Nephron (organoid): Measurements from ENCODE around the gene THAP8.
"Not testable (repeated sequence)": the region's sequence is repeated elsewhere in the genome, so short reads cannot be mapped to it uniquely, and the experiment has no call there.

Experiments used
- H3K27ac Mint-ChIP-seq, 3 experiments: 2 replicates each; pipeline ENCODE4 v1.8.0; 2020; ENCODE audit warnings: mixed read lengths in 3 of 3, mild to moderate bottlenecking in 2 of 3, moderate library complexity in 1 of 3
- H3K27me3 Mint-ChIP-seq: 2 replicates; pipeline ENCODE4 v1.8.0; 2021; ENCODE audit warnings: low read depth, mild to moderate bottlenecking, moderate library complexity, mixed read lengths
- H3K36me3 Mint-ChIP-seq: 2 replicates; pipeline ENCODE4 v1.8.0; 2020; ENCODE audit warnings: low read depth, mixed read lengths
- H3K4me1 Mint-ChIP-seq: 2 replicates; pipeline ENCODE4 v1.8.0; 2020; ENCODE audit warnings: mixed read lengths
- H3K4me3 Mint-ChIP-seq, 3 experiments: 2 replicates each; pipeline ENCODE4 v1.8.0; 2020; ENCODE audit warnings: mild to moderate bottlenecking in 3 of 3, mixed read lengths in 3 of 3, moderate library complexity in 2 of 3
- H3K9me3 Mint-ChIP-seq: 2 replicates; pipeline ENCODE4 v1.8.0; 2020; ENCODE audit warnings: mixed read lengths
- TF ChIP-seq, protein P1 (sequence below), 3 experiments: fragments of 200-600 bp; sonication (generic); IDR thresholded peaks; one replicate each; pipeline ENCODE4 v1.5.0; 2021; ENCODE audit warnings: antibody characterized with exemption in 3 of 3; ENCODE audit not compliant: unreplicated experiment in 3 of 3

Gene THAP8

DNA sequence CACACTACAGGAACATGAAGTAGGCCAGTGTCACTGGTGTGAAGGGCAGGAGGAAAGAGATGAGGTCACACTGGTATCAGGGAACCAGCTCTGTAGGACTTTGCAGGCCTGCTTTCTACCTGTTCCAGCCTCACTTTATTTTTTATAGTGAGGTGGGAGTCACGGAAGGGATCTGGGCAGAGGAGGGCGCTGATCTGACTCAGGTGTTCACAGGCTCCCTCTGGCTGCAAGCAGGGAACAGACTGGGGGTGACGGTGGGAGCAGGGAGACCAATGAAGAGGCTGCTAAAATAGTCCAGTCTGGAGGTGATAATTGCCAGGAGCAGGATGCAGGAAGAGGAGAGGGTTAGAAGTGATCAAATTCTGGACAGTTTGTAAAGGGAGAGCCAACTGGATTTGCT, 2.8 kb downstream of the THAP8 start:
- peaks cover 21% of the 10 kb centered on the region for H3K4me1 Mint-ChIP-seq
- TF ChIP-seq, protein P1, sequence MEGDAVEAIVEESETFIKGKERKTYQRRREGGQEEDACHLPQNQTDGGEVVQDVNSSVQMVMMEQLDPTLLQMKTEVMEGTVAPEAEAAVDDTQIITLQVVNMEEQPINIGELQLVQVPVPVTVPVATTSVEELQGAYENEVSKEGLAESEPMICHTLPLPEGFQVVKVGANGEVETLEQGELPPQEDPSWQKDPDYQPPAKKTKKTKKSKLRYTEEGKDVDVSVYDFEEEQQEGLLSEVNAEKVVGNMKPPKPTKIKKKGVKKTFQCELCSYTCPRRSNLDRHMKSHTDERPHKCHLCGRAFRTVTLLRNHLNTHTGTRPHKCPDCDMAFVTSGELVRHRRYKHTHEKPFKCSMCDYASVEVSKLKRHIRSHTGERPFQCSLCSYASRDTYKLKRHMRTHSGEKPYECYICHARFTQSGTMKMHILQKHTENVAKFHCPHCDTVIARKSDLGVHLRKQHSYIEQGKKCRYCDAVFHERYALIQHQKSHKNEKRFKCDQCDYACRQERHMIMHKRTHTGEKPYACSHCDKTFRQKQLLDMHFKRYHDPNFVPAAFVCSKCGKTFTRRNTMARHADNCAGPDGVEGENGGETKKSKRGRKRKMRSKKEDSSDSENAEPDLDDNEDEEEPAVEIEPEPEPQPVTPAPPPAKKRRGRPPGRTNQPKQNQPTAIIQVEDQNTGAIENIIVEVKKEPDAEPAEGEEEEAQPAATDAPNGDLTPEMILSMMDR (IDR thresholded peaks at IDR 0.05; ENCODE audit: unreplicated experiment in 3 of 3), result peak in 2 of 3 experiments; percentile 32 to 39
- no peaks in the 10 kb centered on the region for H3K9me3 Mint-ChIP-seq
- H3K4me3 Mint-ChIP-seq, result peak overlapping the region; percentile 67 to 77 (median 71)
- H3K27me3 Mint-ChIP-seq, result no peaks in the 10 kb centered on the region
- peaks cover 9% of the 10 kb centered on the region for H3K36me3 Mint-ChIP-seq
- H3K27ac Mint-ChIP-seq, result peak overlapping the region; percentile 18 to 61 (median 32)

DNA sequence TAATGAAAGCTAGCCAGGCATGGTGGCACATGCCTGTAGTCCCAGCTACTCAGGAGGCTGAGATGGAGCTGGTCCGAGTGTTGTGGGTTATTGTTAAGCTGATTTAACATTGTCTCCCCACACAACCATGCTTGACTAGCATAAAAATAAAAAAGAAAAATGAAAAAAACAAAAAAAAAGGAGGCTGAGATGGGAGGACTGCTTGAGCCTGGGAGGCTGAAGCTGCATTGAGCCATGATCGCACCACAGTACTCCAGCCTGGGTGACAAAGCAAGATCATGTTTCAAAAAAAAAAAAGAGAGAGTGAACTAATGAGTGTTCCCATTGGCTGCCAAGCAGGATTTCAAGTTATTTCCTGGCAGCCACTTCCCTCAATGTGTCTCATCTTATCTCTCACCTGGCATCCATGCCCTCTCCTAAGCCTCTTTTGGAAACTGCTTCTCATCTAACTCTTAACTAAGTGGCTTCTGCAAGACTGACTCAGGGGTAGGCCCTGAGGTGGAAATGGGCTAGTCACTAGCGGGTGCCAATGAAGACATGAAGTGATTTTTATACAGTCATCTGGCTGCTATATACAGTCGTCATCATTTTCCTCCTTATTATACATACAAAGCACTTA, 4.9 kb downstream of the THAP8 start:
- no peaks in the 10 kb centered on the region for H3K27me3 Mint-ChIP-seq
- peaks cover 13% of the 10 kb centered on the region for H3K4me1 Mint-ChIP-seq
- H3K9me3 Mint-ChIP-seq, result no peaks in the 10 kb centered on the region
- H3K27ac Mint-ChIP-seq, result no peak overlapping the region
- TF ChIP-seq, protein P1 (IDR thresholded peaks at IDR 0.05; ENCODE audit: unreplicated experiment in 3 of 3), result no peak
- peaks cover 17% of the 10 kb centered on the region for H3K36me3 Mint-ChIP-seq
- H3K4me3 Mint-ChIP-seq, result peak overlapping the region in 1 of 3 experiments; percentile 9

DNA sequence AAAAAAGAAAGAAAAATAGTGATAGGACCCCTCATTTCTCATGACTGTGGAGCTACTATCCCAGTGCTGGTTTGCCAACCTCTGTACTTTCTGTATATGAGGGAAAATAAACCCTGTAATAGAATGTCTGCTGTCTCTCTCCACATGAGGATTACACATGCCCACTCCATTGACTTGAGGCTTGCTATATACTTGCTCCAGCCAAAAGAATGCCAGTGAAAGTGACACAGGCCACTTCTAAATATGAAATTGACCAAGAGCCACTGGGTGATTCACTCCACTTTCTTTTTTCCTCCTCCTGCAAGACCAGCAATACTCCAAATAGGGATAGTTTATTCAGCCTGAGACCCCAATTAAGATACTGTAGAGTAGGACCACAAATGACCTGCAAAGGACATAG, 6.2 kb downstream of the THAP8 start:
- Mint-ChIP-seq H3K4me3 (no peak overlapping the region), H3K36me3 (peaks cover 17% of the 10 kb centered on the region), H3K9me3 (no peaks in the 10 kb centered on the region), H3K4me1 (peaks cover 17% of the 10 kb centered on the region), H3K27ac (no peak overlapping the region), H3K27me3 (no peaks in the 10 kb centered on the region)
- TF ChIP-seq, protein P1 (IDR thresholded peaks at IDR 0.05; ENCODE audit: unreplicated experiment in 3 of 3), result no peak

DNA sequence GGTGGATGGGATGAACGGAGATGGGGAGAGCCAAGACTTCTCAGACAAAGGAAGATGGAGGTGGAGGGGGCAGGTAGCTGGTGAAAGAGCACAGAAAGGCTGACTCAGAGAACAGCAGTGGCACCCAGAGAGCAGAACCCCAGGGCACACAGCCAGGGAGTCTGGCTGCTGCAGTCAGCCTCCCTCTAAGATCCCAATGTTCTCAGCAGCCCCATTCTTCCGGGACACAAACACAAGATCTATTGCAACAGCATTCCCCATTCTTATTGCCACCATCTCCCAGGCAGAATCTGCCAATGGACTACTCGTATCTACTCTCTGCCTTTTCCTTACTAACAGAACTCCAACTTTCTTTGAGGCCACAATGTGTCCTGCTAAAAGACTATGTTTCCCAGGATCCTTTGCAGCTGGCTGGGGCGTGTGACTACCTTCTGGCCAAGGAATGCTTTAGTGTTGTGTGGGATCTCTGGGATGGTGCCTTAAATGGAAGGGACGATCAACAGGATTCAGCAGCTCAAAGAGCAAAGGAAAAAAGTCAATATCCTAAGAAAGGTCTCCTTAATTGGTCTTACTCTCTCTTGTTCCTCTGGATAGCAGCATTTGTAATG, 7.5 kb downstream of the THAP8 start:
- no peak overlapping the region for H3K4me3 Mint-ChIP-seq
- no peaks in the 10 kb centered on the region for H3K9me3 Mint-ChIP-seq
- H3K4me1 Mint-ChIP-seq, result peaks cover 27% of the 10 kb centered on the region
- TF ChIP-seq, protein P1 (IDR thresholded peaks at IDR 0.05; ENCODE audit: unreplicated experiment in 3 of 3), result no peak
- peak overlapping the region in 1 of 3 experiments; percentile 21 for H3K27ac Mint-ChIP-seq
- H3K36me3 Mint-ChIP-seq, result peaks cover 17% of the 10 kb centered on the region
- no peaks in the 10 kb centered on the region for H3K27me3 Mint-ChIP-seq

DNA sequence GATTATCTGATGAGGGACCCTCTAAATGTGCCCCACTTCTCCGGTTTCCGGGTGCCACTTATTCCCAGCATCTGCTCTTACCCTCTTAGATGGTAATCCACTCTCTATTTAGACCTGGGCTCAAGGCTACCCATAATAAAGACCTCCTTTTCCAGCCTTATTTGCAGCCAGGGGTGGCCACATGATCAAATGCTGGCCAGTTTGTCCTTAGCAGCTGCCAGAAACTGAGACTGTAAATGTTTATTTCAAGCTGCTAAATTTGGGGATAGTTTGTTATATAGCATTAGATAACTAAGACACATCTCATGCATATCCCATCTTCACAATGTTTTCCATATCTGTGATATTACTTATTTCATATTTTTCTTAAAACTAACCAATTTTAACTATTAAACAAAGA, 10.1 kb downstream of the THAP8 start:
- no peaks in the 10 kb centered on the region for H3K9me3 Mint-ChIP-seq
- H3K27me3 Mint-ChIP-seq, result no peaks in the 10 kb centered on the region
- H3K27ac Mint-ChIP-seq, result peak overlapping the region; percentile 60 to 76 (median 65)
- H3K4me3 Mint-ChIP-seq, result no peak overlapping the region
- peaks cover 23% of the 10 kb centered on the region for H3K4me1 Mint-ChIP-seq
- peaks cover 14% of the 10 kb centered on the region for H3K36me3 Mint-ChIP-seq
- TF ChIP-seq, protein P1 (IDR thresholded peaks at IDR 0.05; ENCODE audit: unreplicated experiment in 3 of 3), result no peak

DNA sequence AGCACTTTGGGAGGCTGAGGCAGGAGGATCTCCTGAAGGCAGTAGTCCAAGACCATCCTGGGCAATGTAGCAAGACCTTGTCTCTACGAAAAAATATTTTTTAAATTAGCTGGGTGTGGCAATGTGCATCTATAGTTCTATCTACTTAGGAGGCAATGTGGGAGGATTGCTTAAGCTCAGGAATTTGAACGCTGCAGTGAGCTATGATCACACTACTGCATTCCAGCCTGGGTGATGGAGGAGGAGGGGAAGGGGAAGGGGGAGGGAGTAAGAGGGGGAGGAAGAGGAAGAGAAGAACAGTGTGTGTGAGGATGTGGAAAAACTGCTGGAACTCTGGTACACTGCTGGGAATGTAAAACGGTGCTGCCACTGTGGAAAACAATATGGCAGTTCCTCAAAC, 12.3 kb downstream of the THAP8 start:
- Mint-ChIP-seq H3K9me3 (no peaks in the 10 kb centered on the region), H3K4me3 (peak overlapping the region in 1 of 3 experiments; percentile 28), H3K27me3 (no peaks in the 10 kb centered on the region), H3K36me3 (peaks cover 14% of the 10 kb centered on the region), H3K27ac (peak overlapping the region; percentile 93 to 97 (median 97)), H3K4me1 (peaks cover 23% of the 10 kb centered on the region)
- TF ChIP-seq, protein P1 (IDR thresholded peaks at IDR 0.05; ENCODE audit: unreplicated experiment in 3 of 3), result no peak

DNA sequence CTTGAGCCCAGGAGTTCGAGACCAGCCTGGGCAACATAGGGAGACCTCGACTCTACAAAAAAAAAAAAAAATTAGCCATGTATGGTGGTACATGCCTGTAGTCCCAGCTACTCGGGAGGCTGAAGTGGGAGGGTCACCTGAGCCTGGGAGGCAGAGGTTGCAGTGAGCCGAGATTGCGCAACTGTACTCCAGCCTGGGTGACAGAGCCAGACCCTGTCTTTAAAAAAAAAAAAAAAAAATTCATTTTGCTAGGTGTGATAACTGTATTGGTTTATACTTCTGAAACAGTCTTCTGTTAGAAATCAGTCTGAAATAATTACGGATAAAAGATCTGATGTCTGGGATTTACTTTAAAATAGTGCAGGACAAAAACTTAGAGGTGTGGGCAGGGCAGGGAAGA, 13.0 kb downstream of the THAP8 start:
- Mint-ChIP-seq H3K27ac (peak overlapping the region; percentile 93 to 97 (median 97)), H3K4me1 (peaks cover 23% of the 10 kb centered on the region)
- not testable (repeated sequence) for H3K36me3 Mint-ChIP-seq, H3K27me3 Mint-ChIP-seq, H3K9me3 Mint-ChIP-seq, H3K4me3 Mint-ChIP-seq
